ENCODE results near the gene TPH1.
A peak's percentile ranks its signal among the peaks of the same experiment; 100 is the strongest.
"Not testable (repeated sequence)": the region's sequence is repeated elsewhere in the genome, so short reads cannot be mapped to it uniquely, and the experiment has no call there.

TPH1 gene

DNA sequence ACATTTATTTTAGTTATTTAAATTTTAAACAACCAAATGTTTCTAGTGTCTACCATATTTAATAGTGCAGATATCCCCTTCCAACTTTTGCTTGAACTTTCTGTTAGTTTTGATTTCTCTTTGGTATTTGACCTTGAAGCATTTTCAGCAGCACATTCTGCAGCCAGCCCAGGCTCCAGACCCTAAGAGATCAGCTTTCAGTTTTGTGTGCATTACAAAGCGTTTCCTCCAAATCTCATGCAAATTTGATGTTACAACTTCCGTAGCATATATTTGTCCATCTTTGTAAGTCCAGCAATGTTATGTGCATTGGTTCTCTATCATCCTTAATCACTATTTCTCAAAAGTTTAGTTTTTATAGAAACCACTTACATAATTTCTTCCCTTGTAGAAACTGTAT is 18.6 kb downstream of the TPH1 start:
- no peak for DNase-seq (ENCODE audit: extremely low read depth in 1 of 2, low read depth in 1 of 2)

DNA sequence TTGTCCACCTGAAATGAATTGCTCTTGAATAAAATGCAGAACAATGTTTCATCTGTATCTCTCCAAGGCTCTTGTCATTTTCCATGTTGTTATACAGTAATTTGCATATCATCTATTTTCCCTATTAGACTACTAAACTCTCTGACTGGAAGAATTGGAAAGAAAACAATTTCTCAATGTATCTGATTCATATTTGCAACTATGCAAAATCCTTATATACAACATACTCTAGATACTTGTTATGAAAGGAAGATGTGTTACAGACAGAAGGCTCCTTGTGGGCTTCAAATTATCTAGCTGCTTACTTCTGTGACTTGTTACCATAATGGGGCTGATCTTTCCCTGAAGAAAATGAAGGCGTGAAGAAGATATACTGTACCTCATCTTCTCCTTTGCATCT is 23.6 kb downstream of the TPH1 start:
- no peak for DNase-seq (ENCODE audit: extremely low read depth in 1 of 2, low read depth in 1 of 2)

- DNase-seq (ENCODE audit: extremely low read depth in 1 of 2, low read depth in 1 of 2) = no peak
Measured at GRCh38 chr11:18019650-18020049, 26.4 kb downstream of the TPH1 start.

DNA sequence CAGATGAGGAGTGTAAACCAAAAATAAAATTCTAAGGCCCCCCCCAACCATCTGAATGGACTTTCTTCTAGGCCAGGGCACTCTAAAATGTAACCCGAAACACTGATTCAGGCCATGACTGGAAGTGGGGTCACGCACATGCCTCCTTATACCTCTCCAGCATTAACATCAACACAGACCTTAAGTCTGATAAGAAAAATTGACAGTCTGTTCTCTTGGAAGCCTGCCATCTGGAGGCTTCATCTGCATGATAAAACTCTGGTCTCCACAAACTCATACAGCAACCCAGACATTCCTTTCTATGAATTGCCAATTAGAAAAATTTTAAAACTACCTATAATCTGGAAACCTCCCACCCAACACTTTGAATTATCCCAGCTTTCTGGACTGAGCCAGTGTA is 29.3 kb downstream of the TPH1 start:
- no peak for DNase-seq (ENCODE audit: extremely low read depth in 1 of 2, low read depth in 1 of 2)

DNA sequence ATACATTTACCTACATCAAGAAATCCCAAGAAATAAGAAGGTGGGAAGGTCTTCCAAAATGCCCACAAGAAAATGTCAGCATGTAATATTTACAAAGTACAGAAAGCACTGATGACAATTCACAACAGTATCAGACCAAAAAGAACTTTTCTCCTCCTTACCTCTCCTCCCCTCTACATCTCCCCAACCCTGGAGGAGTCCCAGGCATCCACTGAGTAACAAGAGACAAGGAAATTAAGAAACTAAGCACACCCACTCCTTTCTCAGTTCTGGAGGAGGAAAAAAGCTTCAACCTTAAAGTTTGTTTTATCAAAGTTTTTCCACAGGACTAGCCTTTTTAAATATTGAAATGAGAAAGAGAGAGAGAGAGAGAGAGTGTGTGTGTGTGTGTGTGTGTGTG is 31.2 kb downstream of the TPH1 start:
- DNase-seq (ENCODE audit: extremely low read depth in 1 of 2, low read depth in 1 of 2) = no peak

- no peak for DNase-seq (ENCODE audit: extremely low read depth in 1 of 2, low read depth in 1 of 2)
Measured at GRCh38 chr11:18013790-18014507, 32.1 kb downstream of the TPH1 start.

GRCh38 chr11:18012906-18013781 is 32.9 kb downstream of the TPH1 start, which contains the start of gene SERGEF:
TSS of gene SERGEF (minus strand) at chr11:18013047. CDS start at chr11:18013010, 37 bp downstream.
- peak; percentile 76 to 92 for DNase-seq (ENCODE audit: extremely low read depth in 1 of 2, low read depth in 1 of 2)

DNA sequence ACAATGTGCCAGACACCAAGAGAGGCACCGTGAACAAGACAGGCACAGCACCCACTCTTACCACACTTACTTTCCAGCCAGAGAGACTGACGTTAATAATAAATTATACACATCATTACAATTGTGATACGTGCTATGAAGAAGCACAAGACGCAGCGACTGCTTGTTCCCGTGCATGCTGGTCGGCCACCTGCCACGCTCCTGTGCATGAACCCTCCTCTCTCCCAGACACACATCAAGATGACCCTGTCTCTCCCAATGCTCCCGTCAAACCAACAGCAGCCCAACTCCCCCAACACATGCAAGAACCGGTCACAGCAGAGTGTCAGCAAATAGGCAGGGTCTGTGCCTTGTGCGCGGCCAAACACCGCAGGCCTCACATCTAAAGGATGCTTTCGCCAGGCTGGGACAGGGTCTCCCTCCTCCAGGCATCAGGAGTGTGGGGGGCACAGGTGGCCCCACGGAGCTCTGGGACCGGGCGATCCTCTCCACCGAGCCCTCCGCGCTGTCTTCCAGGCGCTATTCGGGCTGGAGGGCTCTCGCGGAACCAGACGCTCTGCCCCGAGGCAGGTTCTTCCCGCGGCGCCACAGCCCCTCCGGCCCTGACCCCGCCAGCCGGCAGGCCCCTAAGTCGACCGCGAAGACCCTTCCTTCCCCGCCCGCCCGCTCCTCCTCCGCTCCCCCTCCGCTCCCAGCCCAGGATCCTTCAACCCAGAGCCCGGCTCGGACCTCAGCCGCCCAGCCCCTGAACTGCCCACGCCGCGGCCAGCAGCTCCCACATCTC is 33.8 kb downstream of the TPH1 start:
- peak in 1 of 2 donors; percentile 0 for DNase-seq (ENCODE audit: extremely low read depth in 1 of 2, low read depth in 1 of 2)

- no peak for DNase-seq (ENCODE audit: extremely low read depth in 1 of 2, low read depth in 1 of 2)
Measured at GRCh38 chr11:18011633-18012032, 34.4 kb downstream of the TPH1 start.

- DNase-seq (ENCODE audit: extremely low read depth in 1 of 2, low read depth in 1 of 2) = no peak
Measured at GRCh38 chr11:18010977-18011586, 35.0 kb downstream of the TPH1 start.

DNA sequence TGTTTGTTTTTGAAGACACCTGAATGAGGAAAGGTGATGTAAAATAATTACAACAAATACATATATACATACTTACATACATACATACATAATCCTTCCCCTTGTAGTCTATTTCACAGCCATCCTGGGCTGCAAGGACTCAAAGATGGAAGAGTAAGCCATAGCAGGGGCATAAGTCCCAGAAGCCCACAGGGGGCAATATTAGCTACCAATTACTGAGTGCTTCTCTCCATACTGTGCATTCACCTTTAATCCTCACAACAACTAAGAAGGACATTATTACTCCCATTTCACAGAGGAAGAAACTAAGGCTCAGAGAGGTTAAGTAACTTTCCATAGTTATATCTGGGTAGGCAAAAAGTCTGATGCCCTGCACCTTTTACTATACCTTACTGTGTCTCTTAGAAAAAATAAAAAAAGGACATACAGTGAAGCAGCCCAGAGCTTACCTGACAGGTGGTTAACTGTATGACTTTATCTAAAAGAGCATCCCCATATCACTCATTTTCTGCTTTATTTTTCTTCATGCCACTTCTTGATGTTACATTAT is 35.9 kb downstream of the TPH1 start:
- no peak for DNase-seq (ENCODE audit: extremely low read depth in 1 of 2, low read depth in 1 of 2)

DNA sequence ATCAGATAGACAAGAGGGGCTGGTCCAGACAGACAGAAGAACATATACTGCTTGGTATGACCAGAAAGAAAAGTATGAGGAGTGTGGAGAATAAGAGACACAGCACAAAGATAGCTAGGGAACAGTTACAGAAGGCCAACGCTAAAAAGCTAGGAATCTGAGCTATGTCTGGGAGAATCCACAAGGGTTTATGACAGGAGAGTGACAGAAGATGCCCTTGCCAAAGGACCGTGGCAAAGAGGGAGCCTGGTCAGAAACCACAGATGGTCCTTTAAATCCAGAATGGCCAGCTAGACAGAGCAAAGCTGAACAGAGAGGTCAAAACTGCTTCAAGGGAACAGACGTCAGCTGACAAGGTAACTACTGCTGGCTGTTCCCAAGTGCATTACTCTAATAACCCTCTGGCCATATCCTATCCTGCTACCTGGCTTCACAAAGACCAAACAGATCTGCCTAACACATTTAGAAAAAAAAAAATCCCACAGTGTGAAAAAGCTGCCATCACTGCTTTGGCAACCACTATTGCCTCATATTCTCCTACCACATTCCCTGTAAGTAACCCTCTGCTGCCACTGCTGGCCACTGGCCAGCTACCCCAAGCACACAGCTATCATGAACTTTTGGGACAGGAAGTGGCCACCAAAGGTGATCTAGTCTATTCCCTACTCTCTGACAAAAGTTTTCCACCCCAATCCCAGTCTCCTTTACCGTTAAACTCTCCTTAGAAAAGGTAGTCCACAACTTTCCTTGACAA is 40.5 kb downstream of the TPH1 start:
- no peak for DNase-seq (ENCODE audit: extremely low read depth in 1 of 2, low read depth in 1 of 2)

- DNase-seq (ENCODE audit: extremely low read depth in 1 of 2, low read depth in 1 of 2) = no peak
Measured at GRCh38 chr11:18001191-18001590, 44.9 kb downstream of the TPH1 start.

GRCh38 chr11:18000760-18001159 is 45.3 kb downstream of the TPH1 start:
- DNase-seq (ENCODE audit: extremely low read depth in 1 of 2, low read depth in 1 of 2) = no peak

DNA sequence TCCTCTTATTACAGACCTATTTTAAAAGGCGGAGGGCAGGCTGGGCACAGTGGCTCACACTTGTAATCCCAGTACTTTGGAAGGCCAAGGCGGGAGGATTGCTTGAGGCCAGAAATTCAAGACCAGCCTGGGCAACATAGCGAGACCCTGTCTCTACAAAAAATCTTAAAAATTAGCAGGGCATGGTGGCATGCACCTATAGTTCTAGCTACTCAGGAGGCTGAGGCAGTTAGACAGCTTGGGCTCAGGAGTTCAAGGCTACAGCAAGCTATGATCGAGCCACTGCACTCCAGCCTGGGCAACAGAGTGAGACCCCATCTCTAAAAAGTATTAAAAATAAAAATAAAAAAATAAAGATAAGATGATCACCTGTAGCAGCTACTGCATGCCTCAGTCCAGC is 45.9 kb downstream of the TPH1 start:
- DNase-seq (ENCODE audit: extremely low read depth in 1 of 2, low read depth in 1 of 2) = not testable (repeated sequence)
